ENCODE data around the gene C1QL2. TPM values are rescaled to one million over a fixed set of nuclear protein-coding genes. Genes with fewer than 3 reads are reported as not detected.

Gene C1QL2
- polyA plus RNA-seq, 10 donors, result not detected

- DNase-seq, result no peak
Observed at GRCh38 chr2:119142824-119143223, 15.7 kb downstream of the C1QL2 start.

- no peak for DNase-seq
Observed at GRCh38 chr2:119137502-119137901, 21.0 kb downstream of the C1QL2 start.

- no peak for DNase-seq
Observed at GRCh38 chr2:119136872-119137271, 21.7 kb downstream of the C1QL2 start.

GRCh38 chr2:119136093-119136492 is 22.5 kb downstream of the C1QL2 start:
- no peak for DNase-seq

- no peak for DNase-seq
Observed at GRCh38 chr2:119134775-119135174, 23.8 kb downstream of the C1QL2 start.

GRCh38 chr2:119126650-119127049 is 31.9 kb downstream of the C1QL2 start:
- DNase-seq, result no peak

GRCh38 chr2:119123389-119123788 is 35.2 kb downstream of the C1QL2 start:
- no peak for DNase-seq

- DNase-seq, result no peak
Observed at GRCh38 chr2:119122663-119123062, 35.9 kb downstream of the C1QL2 start.

- no peak for DNase-seq
Observed at GRCh38 chr2:119119999-119120756, 38.4 kb downstream of the C1QL2 start.

- no peak for DNase-seq
Observed at GRCh38 chr2:119119076-119119785, 39.3 kb downstream of the C1QL2 start.

- DNase-seq, result no peak
Observed at GRCh38 chr2:119117891-119118882, 40.4 kb downstream of the C1QL2 start.

- DNase-seq, result no peak
Observed at GRCh38 chr2:119117408-119117807, 41.1 kb downstream of the C1QL2 start.

- DNase-seq, result no peak
Observed at GRCh38 chr2:119116411-119117295, 41.9 kb downstream of the C1QL2 start.

GRCh38 chr2:119114266-119114665 is 44.3 kb downstream of the C1QL2 start:
- DNase-seq, result no peak

GRCh38 chr2:119113489-119113770 is 45.1 kb downstream of the C1QL2 start:
- DNase-seq, result no peak

- DNase-seq, result no peak
Observed at GRCh38 chr2:119112770-119113488, 45.6 kb downstream of the C1QL2 start.

- no peak for DNase-seq
Observed at GRCh38 chr2:119112230-119112629, 46.3 kb downstream of the C1QL2 start.

GRCh38 chr2:119111115-119111975 is 47.2 kb downstream of the C1QL2 start:
- DNase-seq, result no peak

GRCh38 chr2:119109866-119110265 is 48.7 kb downstream of the C1QL2 start:
- DNase-seq, result no peak

GRCh38 chr2:119108186-119108585 is 50.4 kb downstream of the C1QL2 start:
- DNase-seq, result no peak
